ENCODE measurements around the gene NANOS3. TPM values are rescaled to one million over a fixed set of nuclear protein-coding genes. Genes with fewer than 3 reads are reported as not detected.

The NANOS3 gene
- total and polyA plus RNA-seq, 9 of the 15 experiments (the other 6 are each of a cell fraction or from before 2014, with no cell fraction given): not detected

DNA sequence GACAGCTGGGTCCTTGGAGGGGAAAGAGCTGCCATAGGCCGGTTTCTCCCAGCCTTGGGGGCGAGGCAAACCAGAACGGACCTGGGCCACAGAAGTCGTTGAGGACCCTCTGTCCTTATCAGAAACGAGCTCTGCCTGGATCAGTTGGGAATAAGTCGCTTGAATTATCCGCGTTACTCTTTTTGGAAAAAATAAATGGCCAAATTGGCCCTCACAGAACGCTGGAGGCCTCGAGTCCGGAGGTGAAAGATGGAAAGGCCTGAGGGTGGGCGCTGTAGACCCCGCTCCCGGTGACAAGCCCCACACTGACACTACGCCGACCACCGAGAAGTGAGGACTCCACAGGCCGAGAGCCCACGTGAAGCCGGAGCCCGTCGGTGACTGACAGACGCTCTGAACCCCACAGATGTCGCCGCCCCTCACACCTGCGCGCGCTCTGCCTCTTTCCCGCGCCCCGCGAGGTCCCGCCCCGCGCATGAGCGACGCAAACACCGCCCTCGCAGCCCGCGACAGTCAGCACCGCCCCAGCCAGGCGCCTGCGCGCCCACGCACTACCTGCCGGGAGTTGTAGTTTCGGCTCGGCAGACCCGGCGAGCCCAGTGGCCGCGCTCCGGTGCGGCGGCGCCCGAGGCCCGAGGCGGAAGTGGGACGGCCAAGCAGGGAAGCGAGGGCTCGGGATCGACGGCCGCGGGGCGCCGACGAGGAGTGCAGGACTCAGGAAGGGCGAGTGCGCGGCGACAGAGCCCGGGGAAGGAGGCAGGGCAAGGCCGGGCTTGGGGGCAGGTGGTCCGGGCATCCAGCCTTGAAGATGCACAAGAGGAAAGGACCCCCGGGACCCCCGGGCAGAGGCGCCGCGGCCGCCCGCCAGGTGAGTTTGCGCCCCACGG is 28.9 kb downstream of the NANOS3 start, which contains the start of the genes BRME1 and CC2D1A (continued):
- 0 out of 2 replicates have a peak, but pooled peaks have one; percentile 18 for TF ChIP-seq NBN (IDR thresholded peaks at IDR 0.05; ENCODE audit: low read depth)
- TF ChIP-seq SMAD2 (IDR thresholded peaks at IDR 0.05; ENCODE audit: low read depth, low read length): no peak
- TF ChIP-seq CAMTA2 (CRISPR knock-in tag; conservative IDR thresholded peaks at IDR 0.05): no peak
- TF ChIP-seq ZNF253 (CRISPR knock-in tag; conservative IDR thresholded peaks at IDR 0.05): no peak
- TF ChIP-seq HMGN3 (IDR thresholded peaks at IDR 0.05; ENCODE audit: borderline replicate concordance, extremely low read depth, insufficient read length, low read depth, low read length): peak; percentile 48
- no peak for TF ChIP-seq EZH2 (IDR thresholded peaks at IDR 0.05; ENCODE audit: borderline replicate concordance, low read depth, low read length)
- TF ChIP-seq TAF1 (IDR thresholded peaks at IDR 0.05; ENCODE audit: control insufficient read depth, extremely low read depth, insufficient read depth, low read length, severe bottlenecking): peak; percentile 61
- no peak for TF ChIP-seq ID3 (CRISPR knock-in tag; IDR thresholded peaks at IDR 0.05)
- peak; percentile 85 for TF ChIP-seq ID3 (tag; IDR thresholded peaks at IDR 0.05)
- TF ChIP-seq ZNF23 (CRISPR knock-in tag; IDR thresholded peaks at IDR 0.05): no peak
- TF ChIP-seq ATF1 (CRISPR knock-in tag; IDR thresholded peaks at IDR 0.05): peak; percentile 47; the same call in 1 of the 2 replicates
- TF ChIP-seq ATF1 (tag; IDR thresholded peaks at IDR 0.05): peak; percentile 86
- TF ChIP-seq TARDBP (IDR thresholded peaks at IDR 0.05): no peak
- TF ChIP-seq ZNF592 (IDR thresholded peaks at IDR 0.05): peak; percentile 95
- TF ChIP-seq PYGO2 (tag; IDR thresholded peaks at IDR 0.05): no peak
- TF ChIP-seq PCBP2 (IDR thresholded peaks at IDR 0.05; ENCODE audit: low read depth, low read length, poor library complexity, severe bottlenecking): no peak
- peak; percentile 59; the same call in 1 of the 2 replicates for TF ChIP-seq THAP12 (CRISPR knock-in tag; IDR thresholded peaks at IDR 0.05)
- peak; percentile 74 for TF ChIP-seq CHD2 (IDR thresholded peaks at IDR 0.05; ENCODE audit: low read depth, low read length)
- TF ChIP-seq ERF (CRISPR knock-in tag; IDR thresholded peaks at IDR 0.05): no peak
- TF ChIP-seq ZZZ3 (IDR thresholded peaks at IDR 0.05): no peak
- no peak for TF ChIP-seq BACH1 (tag; IDR thresholded peaks at IDR 0.05)
